A673 (cell line): ENCODE results near the gene ZNF341.

ENCODE experiments used
- CTCF ChIP-seq: fragments of 300-800, 200-600 bp; sonication (generic); conservative IDR thresholded peaks from 2 replicates; pipeline ENCODE4 v1.5.1; 2017; ENCODE audit warnings: low read depth, mild to moderate bottlenecking, antibody characterized with exemption, low read length, moderate library complexity, mixed read lengths
- EZH2 ChIP-seq: fragments of 200-600 bp; sonication (generic); IDR thresholded peaks from 2 replicates; pipeline ENCODE4 v1.6.1; 2017; ENCODE audit warnings: borderline replicate concordance, low read depth, mild to moderate bottlenecking, mixed read lengths, antibody characterized with exemption, low read length; ENCODE audit not compliant: poor library complexity, severe bottlenecking

GRCh38 chr20:33713865-33714367, 17.9 kb upstream of the ZNF341 start:
- TF ChIP-seq CTCF (no peak), EZH2 (no peak)
